Epithelial cell of esophagus (primary cell): ENCODE measurements around the gene SKI.

Experiments
- DNase-seq: peaks from one replicate; pipeline ENCODE4 v3.0.0; 2010; ENCODE audit warnings: low read depth
- H3K4me3 ChIP-seq: 2 replicates; pipeline ENCODE4 v1.5.1; 2011; ENCODE audit warnings: mild to moderate bottlenecking, low read length, control low read depth
- CTCF ChIP-seq: IDR thresholded peaks from 2 replicates; pipeline ENCODE4 v1.5.1; 2011; ENCODE audit warnings: low read depth, mild to moderate bottlenecking, low read length, control low read depth, inconsistent platforms; ENCODE audit not compliant: insufficient read depth; ENCODE audit errors: missing control alignments

SKI gene

DNA sequence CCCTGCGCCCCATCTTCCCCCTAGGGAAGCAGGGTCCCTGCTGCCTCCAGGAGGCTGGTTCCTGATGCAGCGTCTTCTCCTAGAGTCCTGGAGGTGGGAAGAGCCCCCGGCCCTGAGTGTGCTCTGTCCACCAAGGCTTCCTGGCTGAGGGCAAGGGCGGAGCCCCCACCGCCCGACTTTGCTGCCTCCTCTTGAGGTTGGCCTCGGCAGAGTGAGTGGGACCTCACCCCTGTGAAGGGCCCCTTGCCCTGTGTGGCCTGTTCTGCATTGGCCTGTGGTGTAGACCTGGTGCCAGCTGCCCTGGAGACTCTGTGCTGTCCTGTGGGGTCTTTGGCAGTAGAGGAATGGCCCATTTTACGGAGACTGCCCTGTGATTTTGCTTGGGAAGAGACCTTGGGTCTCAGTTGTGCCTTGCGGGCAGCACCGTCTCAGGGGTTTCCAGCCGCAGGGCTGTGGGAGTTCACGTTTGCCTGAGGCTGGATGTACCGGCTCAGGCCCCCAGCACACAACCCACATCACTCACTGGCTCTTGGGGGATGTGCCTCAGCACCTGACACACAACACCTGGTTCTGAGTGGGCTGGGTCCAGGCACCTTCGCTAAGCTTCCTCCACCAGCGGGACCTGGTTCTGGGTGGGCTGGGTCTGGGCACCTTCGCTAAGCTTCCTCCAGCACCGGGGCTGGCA lies 73.6 kb downstream of the SKI start:
- TF ChIP-seq CTCF = no peak
- no peak overlapping the region for H3K4me3 ChIP-seq
- DNase-seq = no peak

- no peak overlapping the region for H3K4me3 ChIP-seq
- no peak for DNase-seq
- TF ChIP-seq CTCF = no peak
Measured at GRCh38 chr1:2302292-2302925, 74.3 kb downstream of the SKI start.

- no peak for TF ChIP-seq CTCF
- H3K4me3 ChIP-seq = no peak overlapping the region
- no peak for DNase-seq
Measured at GRCh38 chr1:2303016-2303775, 75.1 kb downstream of the SKI start.

DNA sequence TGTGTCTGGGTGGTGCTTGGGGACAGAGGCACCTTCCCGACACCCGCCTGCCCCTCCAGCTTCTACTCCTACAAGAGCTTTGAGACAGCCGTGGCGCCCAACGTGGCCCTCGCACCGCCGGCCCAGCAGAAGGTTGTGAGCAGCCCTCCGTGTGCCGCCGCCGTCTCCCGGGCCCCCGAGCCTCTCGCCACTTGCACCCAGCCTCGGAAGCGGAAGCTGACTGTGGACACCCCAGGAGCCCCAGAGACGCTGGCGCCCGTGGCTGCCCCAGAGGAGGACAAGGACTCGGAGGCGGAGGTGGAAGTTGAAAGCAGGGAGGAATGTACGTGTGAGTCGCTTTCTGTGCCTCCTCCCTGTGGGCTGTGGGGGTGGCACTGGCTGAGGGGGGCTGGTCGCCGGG lies 75.7 kb downstream of the SKI start:
- no peak for TF ChIP-seq CTCF
- no peak for DNase-seq
- no peak overlapping the region for H3K4me3 ChIP-seq

GRCh38 chr1:2304282-2304681 lies 76.2 kb downstream of the SKI start:
- DNase-seq = no peak
- H3K4me3 ChIP-seq = no peak overlapping the region
- no peak for TF ChIP-seq CTCF

GRCh38 chr1:2304921-2305681 lies 77.0 kb downstream of the SKI start:
- no peak overlapping the region for H3K4me3 ChIP-seq
- DNase-seq = no peak
- no peak for TF ChIP-seq CTCF
